HepG2 (cell line): ENCODE results near the gene SYTL3. TPM values are rescaled to one million over a fixed set of nuclear protein-coding genes. Genes with fewer than 3 reads are reported as not detected.

Source experiments
- ATAC-seq: fragments of 200-7000 bp; cut with Tn5 transposase; 3 replicates; pipeline ENCODE4 v1.9.1; 2020; ENCODE audit warnings: mild to moderate bottlenecking, moderate library complexity
- BruUV-seq: library from RNA; stranded (reverse); fragments of 400-500 nt; replicated peaks from 2 replicates; lab custom pipeline; 2021; lab: Mats Ljungman, UMichigan
- CTCF ChIA-PET: fragments of 300-600 bp; formaldehyde crosslinking; extraction: SDS; loops from one replicate; lab custom pipeline; 2021; ENCODE audit warnings: low total read pairs, inconsistent platforms, low intra/inter-chr PET ratio; lab: Yijun Ruan, JAX
- POLR2A ChIA-PET: fragments of 350-600 bp; sonication (Branson Sonifier 250); formaldehyde crosslinking; loops from one replicate; lab custom pipeline; 2020; ENCODE audit warnings: antibody characterized with exemption, inconsistent platforms; lab: Yijun Ruan, JAX
- DNase-seq: peaks from one replicate; pipeline ENCODE4 v3.0.0-alpha.2; 2015; ENCODE audit warnings: low spot score
- FAIRE-seq: peaks from 3 replicates; lab custom pipeline; 2011; peaks lifted over from hg19 to GRCh38; lab: Jason Lieb, UNC
- H2AFZ ChIP-seq: one replicate; pipeline ENCODE4 v1.6.1; 2011; ENCODE audit warnings: low read length, inconsistent platforms
- H3K27ac ChIP-seq: fragments of 300-600 bp; 3 replicates; pipeline ENCODE4 v1.8.0; 2011; ENCODE audit warnings: mixed run types, mild to moderate bottlenecking, mixed read lengths, low read length, inconsistent platforms; ENCODE audit not compliant: insufficient read depth; ENCODE audit errors: extremely low read length
- H3K27me3 ChIP-seq, 2 experiments: fragments of 200-600 bp in 1 of 2; 2 replicates in 1 of 2; 3 replicates in 1 of 2; pipeline versions ENCODE4 v1.6.0 to v1.8.0; 2011; ENCODE audit warnings: low read length in 2 of 2, mild to moderate bottlenecking in 2 of 2, moderate library complexity in 2 of 2, inconsistent platforms in 1 of 2; ENCODE audit not compliant: insufficient read depth in 2 of 2, control insufficient read depth in 1 of 2
- H3K36me3 ChIP-seq, 2 experiments: fragments of 200-600 bp in 1 of 2; replicated peaks in 1 of 2; 2 replicates in 1 of 2; 3 replicates in 1 of 2; pipeline versions ENCODE4 v1.5.1 to v1.8.0; 2011; ENCODE audit warnings: low read length in 2 of 2, inconsistent platforms in 1 of 2; ENCODE audit not compliant: insufficient read depth in 2 of 2, control insufficient read depth in 1 of 2
- H3K4me1 ChIP-seq: 2 replicates; pipeline ENCODE4 v1.5.1; 2012; ENCODE audit warnings: low read length, inconsistent platforms; ENCODE audit not compliant: insufficient read depth
- H3K4me2 ChIP-seq: 2 replicates; pipeline ENCODE4 v1.6.0; 2011; ENCODE audit warnings: low read depth, low read length, inconsistent platforms
- H3K4me3 ChIP-seq, 3 experiments: fragments of 200-600 bp in 1 of 3; sonication (generic), shearing (Covaris generic) in 1 of 3; replicated peaks in 1 of 3; 2 replicates each; pipeline ENCODE4 v1.5.1; 2011 to 2016; ENCODE audit warnings: low read length in 3 of 3, inconsistent platforms in 2 of 3, low read depth in 2 of 3, mild to moderate bottlenecking in 2 of 3, control low read depth in 1 of 3, mixed read lengths in 1 of 3; ENCODE audit not compliant: insufficient read depth in 1 of 3
- H3K79me2 ChIP-seq: one replicate; pipeline ENCODE4 v1.6.1; 2011; ENCODE audit warnings: low read length, inconsistent platforms; ENCODE audit not compliant: insufficient read depth
- H3K9ac ChIP-seq: 2 replicates; pipeline ENCODE4 v1.6.0; 2011; ENCODE audit warnings: mild to moderate bottlenecking, low read depth, low read length, inconsistent platforms; ENCODE audit not compliant: insufficient read depth
- H3K9me3 ChIP-seq: 2 replicates; pipeline ENCODE4 v1.5.1; 2012; ENCODE audit warnings: mild to moderate bottlenecking, low read length
- H4K20me1 ChIP-seq: 2 replicates; pipeline ENCODE4 v1.6.0; 2011; ENCODE audit warnings: inconsistent platforms, mild to moderate bottlenecking, low read length, moderate library complexity; ENCODE audit not compliant: insufficient read depth
- CBFB ChIP-seq: sonication (generic); formaldehyde crosslinking; IDR thresholded peaks from 2 replicates; pipeline ENCODE4 v1.4.0; 2020; ENCODE audit warnings: missing genetic modification reagents
- HBP1 ChIP-seq: IDR thresholded peaks from 2 replicates; pipeline ENCODE4 v1.6.1; 2016; ENCODE audit warnings: low read depth, control low read depth
- HOMEZ ChIP-seq: IDR thresholded peaks from 2 replicates; pipeline ENCODE4 v1.6.1; 2016; ENCODE audit warnings: low read depth
- NFYC ChIP-seq: IDR thresholded peaks from 2 replicates; pipeline ENCODE4 v1.6.1; 2016; ENCODE audit warnings: missing genetic modification reagents, missing compliant biosample characterization
- SMAD9 ChIP-seq: sonication (generic); formaldehyde crosslinking; IDR thresholded peaks from 2 replicates; pipeline ENCODE4 v1.5.1; 2020; ENCODE audit warnings: mild to moderate bottlenecking, missing genetic modification reagents
- TFDP1 ChIP-seq: IDR thresholded peaks from 2 replicates; pipeline ENCODE4 v1.6.1; 2016; ENCODE audit warnings: missing compliant biosample characterization, missing genetic modification reagents, borderline replicate concordance
- TP53 ChIP-seq: sonication (generic); formaldehyde crosslinking; conservative IDR thresholded peaks from 2 replicates; pipeline ENCODE4 v1.4.0; 2020; ENCODE audit warnings: missing genetic modification reagents
- ZNF274 ChIP-seq: sonication (generic); formaldehyde crosslinking; IDR thresholded peaks from 2 replicates; pipeline ENCODE4 v1.5.1; 2020; ENCODE audit warnings: mild to moderate bottlenecking, missing genetic modification reagents
- ZNF552 ChIP-seq: sonication (generic); formaldehyde crosslinking; IDR thresholded peaks from 2 replicates; pipeline ENCODE4 v1.9.0; 2022; ENCODE audit warnings: missing genetic modification reagents, mild to moderate bottlenecking, borderline replicate concordance
- ZNF615 ChIP-seq: sonication (generic); formaldehyde crosslinking; IDR thresholded peaks from 2 replicates; pipeline ENCODE4 v1.5.0; 2020; ENCODE audit warnings: mild to moderate bottlenecking, missing genetic modification reagents, borderline replicate concordance
- ZNF724P ChIP-seq: sonication (generic); formaldehyde crosslinking; IDR thresholded peaks from 2 replicates; pipeline ENCODE4 v1.8.0; 2022; ENCODE audit warnings: missing genetic modification reagents, borderline replicate concordance
- WGBS: methylation state at CpG from one replicate; pipeline ENCODE4 v1.1.6; 2017; ENCODE audit warnings: low lambda C conversion rate; 5-methylcytosine and 5-hydroxymethylcytosine counted together
- in situ Hi-C: cut with HindIII; loops from 2 replicates; pipeline ENCODE4 v1.10.0; 2017; ENCODE audit warnings: low pct_unique_long_range_greater_than_20kb; ENCODE audit not compliant: extremely low pct_ligation_motif_present
- intact Hi-C: fragments of 100-400 bp; cut with micrococcal nuclease; formaldehyde crosslinking; loops from one replicate; pipeline ENCODE4 v1.10.0; 2022; ENCODE audit not compliant: unreplicated experiment
- polyA plus RNA-seq, 8 experiments: library from polyadenylated mRNA; depleted of rRNA in 3 of 8; stranded (reverse) in 7 of 8; unstranded in 1 of 8; fragments of >200 nt; fragmentation: Illumina TruSeq in 4 of 8; extraction: Trizol in 4 of 8; gene quantifications; 2 replicates each; pipeline versions ENCODE4 v1.2.1 to v1.2.3, GENCODE V29; 2011 to 2016; ENCODE audit warnings: low read depth in 4 of 8, missing spikeins in 1 of 8, mixed read lengths in 1 of 8; ENCODE audit not compliant: insufficient read depth in 1 of 8
- total RNA-seq, 5 experiments: library from RNA; depleted of rRNA; stranded (reverse); fragments of >200 nt; fragmentation: Illumina TruSeq; extraction: Trizol; gene quantifications; 2 replicates each; pipeline ENCODE4 v1.2.3, GENCODE V29; 2016; ENCODE audit warnings: low read depth in 1 of 5
- TF ChIP-seq, protein P1 (sequence below): sonication (generic); formaldehyde crosslinking; IDR thresholded peaks from 2 replicates; pipeline ENCODE4 v1.4.0; 2020; ENCODE audit warnings: missing genetic modification reagents

The SYTL3 gene
- total and polyA plus RNA-seq, 2 of the 13 experiments (the other 11 are each of a cell fraction or from before 2014, with no cell fraction given), result 0.11 to 0.28 TPM

DNA sequence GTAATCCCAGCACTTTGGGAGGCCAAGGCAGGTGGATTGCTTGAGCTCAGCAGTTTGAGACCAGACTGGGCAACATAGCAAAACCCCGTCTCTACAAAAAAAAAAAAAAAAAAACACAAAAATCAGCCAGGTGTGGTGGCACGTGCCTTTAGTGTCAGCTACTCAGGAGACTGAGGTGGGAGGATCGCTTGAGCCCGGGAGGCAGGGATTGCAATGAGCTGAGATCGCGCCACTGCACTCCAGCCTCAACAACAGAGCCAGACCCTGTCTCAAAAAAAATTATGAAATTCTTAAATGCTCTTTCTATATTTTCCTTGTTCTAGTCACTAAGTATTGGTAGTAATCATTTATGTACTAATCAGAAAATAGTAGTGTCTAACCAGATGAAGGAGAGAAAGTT is 30.6 kb downstream of the SYTL3 start:
- intact Hi-C loops (no loop called here), in situ Hi-C loops (no loop called here)
- Histone ChIP-seq H3K36me3 (no peaks in the 10 kb centered on the region), H3K9me3 (no peaks in the 10 kb centered on the region), H3K79me2 (no peaks in the 10 kb centered on the region), H3K4me3 (no peak overlapping the region), H3K27ac (no peak overlapping the region), H3K4me1 (0 out of 2 replicates have a peak, but pooled peaks cover 6% of the 10 kb centered on the region), H3K4me2 (no peak overlapping the region), H2AFZ (no peak overlapping the region), H3K9ac (no peak overlapping the region), H4K20me1 (no peaks in the 10 kb centered on the region), H3K27me3 (peaks cover 1 to 12% of the 10 kb centered on the region in 2 experiments; a peak in 2 of 5 replicates)
- DNase-seq, result no peak
- CTCF ChIA-PET, result no interaction called here
- BruUV-seq, result no TSS peak
- ATAC-seq, result no peak
- no peak for TF ChIP-seq ZNF724P (CRISPR knock-in tag)
- TF ChIP-seq CBFB (CRISPR knock-in tag), result no peak
- no peak for TF ChIP-seq TFDP1 (CRISPR knock-in tag)
- no peak for TF ChIP-seq ZNF615
- TF ChIP-seq HOMEZ (CRISPR knock-in tag), result no peak
- no peak for TF ChIP-seq HBP1 (CRISPR knock-in tag)
- no peak for TF ChIP-seq NFYC (CRISPR knock-in tag)
- TF ChIP-seq SMAD9, result no peak
- TF ChIP-seq, protein P1, sequence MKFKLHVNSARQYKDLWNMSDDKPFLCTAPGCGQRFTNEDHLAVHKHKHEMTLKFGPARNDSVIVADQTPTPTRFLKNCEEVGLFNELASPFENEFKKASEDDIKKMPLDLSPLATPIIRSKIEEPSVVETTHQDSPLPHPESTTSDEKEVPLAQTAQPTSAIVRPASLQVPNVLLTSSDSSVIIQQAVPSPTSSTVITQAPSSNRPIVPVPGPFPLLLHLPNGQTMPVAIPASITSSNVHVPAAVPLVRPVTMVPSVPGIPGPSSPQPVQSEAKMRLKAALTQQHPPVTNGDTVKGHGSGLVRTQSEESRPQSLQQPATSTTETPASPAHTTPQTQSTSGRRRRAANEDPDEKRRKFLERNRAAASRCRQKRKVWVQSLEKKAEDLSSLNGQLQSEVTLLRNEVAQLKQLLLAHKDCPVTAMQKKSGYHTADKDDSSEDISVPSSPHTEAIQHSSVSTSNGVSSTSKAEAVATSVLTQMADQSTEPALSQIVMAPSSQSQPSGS (CRISPR knock-in tag), result no peak
- TF ChIP-seq ZNF552 (CRISPR knock-in tag), result no peak
- no peak for TF ChIP-seq TP53 (CRISPR knock-in tag)
- TF ChIP-seq ZNF274 (CRISPR knock-in tag), result no peak
- WGBS, result 53% methylated on average over 6 of the region's 6 CpGs
- no peak for FAIRE-seq
- POLR2A ChIA-PET, result no interaction called here
